GM18508 (cell line): ENCODE measurements around the gene IL12RB1.

Experiments
- ATAC-seq: cut with Tn5 transposase; IDR thresholded peaks from one replicate; pipeline ENCODE4 v1.9.1; 2021; ENCODE audit warnings: moderate number of reproducible peaks; ENCODE audit not compliant: insufficient read depth, unreplicated experiment

IL12RB1 gene

DNA sequence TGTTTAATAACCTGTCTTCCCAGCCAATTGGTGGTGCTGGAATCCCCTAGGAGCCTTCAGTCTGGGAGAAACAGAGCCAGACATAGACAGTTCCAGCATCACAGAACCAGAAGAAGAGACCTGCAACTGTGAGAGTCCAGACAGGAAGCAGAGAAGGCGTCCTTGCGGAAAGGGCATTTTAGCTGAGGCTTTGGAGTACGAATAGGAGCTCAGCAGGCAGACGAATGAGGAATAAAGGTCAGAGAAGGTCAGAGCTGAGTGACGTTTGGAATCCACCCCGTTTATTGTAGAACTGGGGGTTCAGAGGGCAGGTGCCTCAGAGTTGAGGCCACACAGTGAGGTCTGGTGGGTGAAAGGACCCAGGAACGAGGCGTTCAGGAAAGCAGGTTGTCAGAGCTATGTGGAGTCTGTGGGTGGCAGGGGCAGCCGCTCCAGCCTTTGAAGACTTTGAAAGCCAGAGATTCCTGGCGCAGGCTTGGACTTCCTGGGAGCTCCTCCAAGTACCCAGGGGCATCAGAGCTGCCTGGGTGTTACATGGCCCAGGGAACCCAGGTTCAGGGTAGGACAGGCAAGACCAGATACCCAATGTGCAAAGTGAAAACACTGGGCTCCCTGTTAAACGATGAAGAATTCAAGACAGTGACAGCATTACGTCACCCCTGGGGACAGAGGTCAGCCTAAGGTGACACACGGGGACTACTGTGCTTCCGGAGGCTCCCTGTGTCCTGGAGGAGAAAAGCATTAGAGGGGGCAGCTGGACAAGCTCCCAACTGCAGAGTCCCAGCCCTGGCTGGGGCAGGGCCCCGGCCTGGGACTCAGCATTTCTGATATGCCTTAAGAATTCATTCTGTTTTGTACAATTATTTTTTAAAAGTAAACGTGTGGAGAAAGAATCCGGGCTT lies 73.3 kb downstream of the IL12RB1 start:
- ATAC-seq: no peak

DNA sequence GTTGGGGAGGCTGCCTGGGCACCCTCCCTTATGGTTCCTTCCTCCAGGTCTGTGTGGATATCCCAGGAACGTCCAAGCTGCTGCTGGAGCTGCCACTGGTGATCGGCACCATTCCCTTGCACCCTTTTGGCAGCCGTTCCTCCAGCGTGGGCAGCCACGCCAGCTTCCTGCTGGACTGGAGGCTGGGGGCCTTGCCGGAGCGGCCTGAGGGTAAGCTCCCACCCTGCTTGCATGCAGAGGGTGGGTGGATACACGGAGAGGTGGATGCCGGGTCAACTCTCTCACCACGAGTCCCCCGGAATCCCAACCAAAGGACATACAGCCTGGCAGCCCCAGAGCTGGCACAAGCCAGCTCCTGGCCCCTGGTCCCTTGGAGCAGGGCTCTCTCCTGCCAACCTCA lies 76.6 kb downstream of the IL12RB1 start:
- no peak for ATAC-seq

DNA sequence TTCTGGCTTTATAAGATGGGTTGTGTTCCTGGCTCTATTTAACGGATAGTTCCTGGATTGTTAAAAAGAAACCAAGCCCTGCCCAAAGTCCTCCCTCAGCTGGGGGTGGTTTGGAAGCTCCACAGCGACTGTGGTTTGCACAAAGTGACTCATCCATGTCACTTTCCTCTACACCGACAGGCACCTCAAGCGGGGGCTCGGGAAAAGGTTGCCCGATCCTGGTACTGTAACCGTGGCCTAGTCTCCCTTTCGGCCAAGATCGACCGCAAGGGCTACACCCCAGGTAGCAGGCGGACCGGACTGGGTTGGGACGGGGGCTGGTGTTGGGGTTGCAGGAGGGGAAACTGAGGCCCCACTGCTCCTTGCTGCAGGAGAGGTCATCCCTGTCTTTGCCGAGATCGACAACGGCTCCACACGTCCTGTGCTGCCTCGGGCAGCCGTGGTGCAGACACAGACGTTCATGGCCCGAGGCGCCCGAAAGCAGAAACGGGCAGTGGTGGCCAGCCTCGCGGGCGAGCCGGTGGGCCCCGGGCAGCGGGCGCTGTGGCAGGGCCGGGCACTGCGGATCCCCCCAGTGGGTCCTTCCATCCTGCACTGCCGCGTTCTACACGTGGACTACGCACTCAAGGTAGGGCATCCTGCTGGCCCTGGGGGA lies 77.2 kb downstream of the IL12RB1 start:
- ATAC-seq: no peak
